K562 (cell line): ENCODE measurements around the gene SGK1. TPM values are rescaled to one million over a fixed set of nuclear protein-coding genes. Genes with fewer than 3 reads are reported as not detected.

Experiments
- ATAC-seq: fragments of 200-7000 bp; cut with Tn5 transposase; 3 replicates; pipeline ENCODE4 v1.9.1; 2020; ENCODE audit warnings: moderate library complexity
- BruUV-seq: library from RNA; stranded (reverse); fragments of 400-500 nt; replicated peaks from 2 replicates; lab custom pipeline; 2021; lab: Mats Ljungman, UMichigan
- CTCF ChIA-PET: fragments of 300-600 bp; formaldehyde crosslinking; extraction: SDS; loops from one replicate; lab custom pipeline; 2021; ENCODE audit warnings: low intra/inter-chr PET ratio; lab: Yijun Ruan, JAX
- POLR2A ChIA-PET: fragments of 300-600, 350-650 bp; sonication (Branson Sonifier 250); formaldehyde crosslinking; extraction: SDS; loops from one replicate; lab custom pipeline; 2021; ENCODE audit warnings: antibody characterized with exemption, inconsistent platforms; lab: Yijun Ruan, JAX
- DNase-seq, 4 experiments: peaks; one replicate each; pipeline versions ENCODE4 v3.0.0 to v3.0.0-alpha.2; 2011 to 2018; ENCODE audit warnings: low spot score in 3 of 4, mixed read lengths in 3 of 4; ENCODE audit errors: extremely low read depth in 1 of 4
- FAIRE-seq: peaks from 2 replicates; lab custom pipeline; 2011; peaks lifted over from hg19 to GRCh38; lab: Jason Lieb, UNC
- H2AFZ ChIP-seq: 2 replicates; pipeline ENCODE4 v1.6.0; 2011; ENCODE audit warnings: low read depth, low read length, control low read depth, inconsistent platforms
- H3K27ac ChIP-seq: fragments of 200-600 bp; 3 replicates; pipeline ENCODE4 v1.8.0; 2011; ENCODE audit warnings: low read depth, mild to moderate bottlenecking, control low read depth, inconsistent platforms, low read length, moderate library complexity, mixed read lengths; ENCODE audit errors: extremely low read depth
- H3K27me3 ChIP-seq, 2 experiments: fragments of 300-600 bp in 1 of 2; 2 replicates in 1 of 2; 3 replicates in 1 of 2; pipeline versions ENCODE4 v1.6.0 to v1.8.0; 2011; ENCODE audit warnings: inconsistent platforms in 2 of 2, low read length in 2 of 2, mild to moderate bottlenecking in 1 of 2, mixed read lengths in 1 of 2, moderate library complexity in 1 of 2; ENCODE audit not compliant: control insufficient read depth in 2 of 2, insufficient read depth in 2 of 2
- H3K36me3 ChIP-seq: fragments of 300-600 bp; 3 replicates; pipeline ENCODE4 v1.8.0; 2011; ENCODE audit warnings: mild to moderate bottlenecking, low read length, inconsistent platforms; ENCODE audit not compliant: control insufficient read depth, insufficient read depth
- H3K4me1 ChIP-seq, 2 experiments: fragments of 200-600 bp in 1 of 2; replicated peaks in 1 of 2; 2 replicates in 1 of 2; 3 replicates in 1 of 2; pipeline versions ENCODE4 v1.5.1 to v1.8.0; 2011; ENCODE audit warnings: inconsistent platforms in 2 of 2, low read length in 2 of 2, mild to moderate bottlenecking in 1 of 2, mixed read lengths in 1 of 2, moderate library complexity in 1 of 2; ENCODE audit not compliant: control insufficient read depth in 2 of 2, insufficient read depth in 2 of 2
- H3K4me2 ChIP-seq: 2 replicates; pipeline ENCODE4 v1.6.1; 2011; ENCODE audit warnings: low read length, control low read depth, inconsistent platforms, mixed read lengths; ENCODE audit not compliant: insufficient read depth
- H3K4me3 ChIP-seq: fragments of 200-600 bp; sonication (generic), shearing (Covaris generic); 2 replicates; pipeline ENCODE4 v1.5.1; 2016; ENCODE audit warnings: control low read depth, inconsistent platforms
- H3K79me2 ChIP-seq: fragments of 200-600 bp; 3 replicates; pipeline ENCODE4 v1.8.0; 2011; ENCODE audit warnings: low read length, inconsistent platforms; ENCODE audit not compliant: control insufficient read depth, insufficient read depth
- H3K9ac ChIP-seq, 2 experiments: 2 replicates each; pipeline versions ENCODE4 v1.6.0 to v1.6.1; 2011; ENCODE audit warnings: low read depth in 2 of 2, low read length in 2 of 2, control low read depth in 1 of 2, inconsistent platforms in 1 of 2, mild to moderate bottlenecking in 1 of 2, mixed read lengths in 1 of 2; ENCODE audit not compliant: insufficient read depth in 1 of 2
- H3K9me1 ChIP-seq: one replicate; pipeline ENCODE4 v1.6.0; 2011; ENCODE audit warnings: inconsistent platforms, mild to moderate bottlenecking, low read length, moderate library complexity; ENCODE audit not compliant: control insufficient read depth, insufficient read depth
- H3K9me3 ChIP-seq: replicated peaks from 2 replicates; pipeline ENCODE4 v1.5.1; 2011; ENCODE audit warnings: low read depth, low read length, inconsistent platforms; ENCODE audit not compliant: control insufficient read depth, insufficient read depth
- H4K20me1 ChIP-seq: replicated peaks from 2 replicates; pipeline ENCODE4 v1.6.1; 2011; ENCODE audit warnings: low read length, inconsistent platforms, mixed read lengths; ENCODE audit not compliant: control insufficient read depth, insufficient read depth
- ARNT ChIP-seq, 2 experiments: fragments of 450-650 bp; IDR thresholded peaks; 2 replicates each; pipeline ENCODE4 v1.6.1; 2016; ENCODE audit warnings: mild to moderate bottlenecking in 1 of 2
- ELF4 ChIP-seq: fragments of 450-650 bp; formaldehyde crosslinking; IDR thresholded peaks from 2 replicates; pipeline ENCODE4 v1.4.0; 2022; ENCODE audit warnings: missing genetic modification characterization
- FOS ChIP-seq: IDR thresholded peaks from 3 replicates; pipeline ENCODE4 v1.6.1; 2011; ENCODE audit not compliant: insufficient read length; ENCODE audit errors: extremely low read depth
- MAFF ChIP-seq: IDR thresholded peaks from 2 replicates; pipeline ENCODE4 v1.6.1; 2012; ENCODE audit warnings: low read length, improper control_type of control experiment
- MAFK ChIP-seq: IDR thresholded peaks from 2 replicates; pipeline ENCODE4 v1.6.1; 2011; ENCODE audit warnings: low read length, improper control_type of control experiment
- MCM2 ChIP-seq: fragments of 450-650 bp; IDR thresholded peaks from 2 replicates; pipeline ENCODE4 v1.6.1; 2017; ENCODE audit warnings: low read depth, mild to moderate bottlenecking
- OTX1 ChIP-seq: fragments of 450-650 bp; formaldehyde crosslinking; IDR thresholded peaks from 2 replicates; pipeline ENCODE4 v1.4.0; 2022; ENCODE audit warnings: mild to moderate bottlenecking
- POLR3A ChIP-seq: IDR thresholded peaks from 2 replicates; pipeline ENCODE4 v1.6.1; 2011; ENCODE audit warnings: borderline replicate concordance, mild to moderate bottlenecking, moderate library complexity; ENCODE audit not compliant: insufficient read length, insufficient read depth; ENCODE audit errors: extremely low read depth
- RAD51 ChIP-seq: fragments of 450-650 bp; IDR thresholded peaks from 2 replicates; pipeline ENCODE4 v1.7.1; 2016; ENCODE audit warnings: low read depth, mild to moderate bottlenecking, borderline replicate concordance
- SMARCE1 ChIP-seq: fragments of 450-650 bp; IDR thresholded peaks from 2 replicates; pipeline ENCODE4 v1.7.1; 2016; ENCODE audit warnings: mild to moderate bottlenecking
- STAG1 ChIP-seq: sonication (generic); formaldehyde crosslinking; IDR thresholded peaks from 2 replicates; pipeline ENCODE4 v1.5.0; 2020; ENCODE audit warnings: missing genetic modification reagents, borderline replicate concordance
- TCF3 ChIP-seq: sonication (generic); formaldehyde crosslinking; IDR thresholded peaks from 2 replicates; pipeline ENCODE4 v1.4.0; 2020; ENCODE audit warnings: mild to moderate bottlenecking, missing genetic modification reagents
- XRCC3 ChIP-seq: fragments of 450-650 bp; IDR thresholded peaks from 2 replicates; pipeline ENCODE4 v1.6.1; 2017; ENCODE audit warnings: mild to moderate bottlenecking, moderate library complexity
- ZC3H8 ChIP-seq: fragments of 450-650 bp; IDR thresholded peaks from 2 replicates; pipeline ENCODE4 v1.6.1; 2017
- ZNF143 ChIP-seq: sonication (generic); formaldehyde crosslinking; IDR thresholded peaks from 2 replicates; pipeline ENCODE4 v1.9.0; 2022; ENCODE audit warnings: mild to moderate bottlenecking, missing genetic modification reagents
- ZNF23 ChIP-seq: fragments of 250-450 bp; sonication (Bioruptor Pico); IDR thresholded peaks from 2 replicates; pipeline ENCODE4 v1.4.0; 2020; ENCODE audit warnings: mild to moderate bottlenecking
- ZNF24 ChIP-seq: fragments of 450-650 bp; IDR thresholded peaks from 2 replicates; pipeline ENCODE4 v1.6.1; 2016
- WGBS: fragments of 100-300 bp; shearing (Covaris generic); methylation state at CpG from one replicate; pipeline ENCODE4 v1.1.6; 2016; ENCODE audit warnings: low coverage, mixed read lengths; ENCODE audit not compliant: insufficient coverage; ENCODE audit errors: missing lambda C conversion rate; 5-methylcytosine and 5-hydroxymethylcytosine counted together
- in situ Hi-C: fragments of 300-500 bp; cut with MboI; formaldehyde crosslinking; loops from 4 replicates; pipeline ENCODE4 v1.15.0; 2018; ENCODE audit warnings: inconsistent platforms, mixed read lengths
- intact Hi-C: fragments of 100-400 bp; cut with micrococcal nuclease; formaldehyde crosslinking; loops from 2 replicates; pipeline ENCODE4 v1.14.2; 2022
- polyA plus RNA-seq, 8 experiments: library from polyadenylated mRNA; depleted of rRNA in 4 of 8; stranded (reverse) in 5 of 8; unstranded in 3 of 8; fragments of >200 nt; fragmentation: Nextera tagmentation in 2 of 8; fragmentation: Illumina TruSeq in 1 of 8; extraction: Ambion mirVana in 2 of 8; extraction: Trizol in 1 of 8; gene quantifications; 2 replicates each; pipeline versions ENCODE4 v1.2.1 to v1.2.3, GENCODE V29; 2011 to 2014; ENCODE audit warnings: inconsistent platforms in 1 of 8, missing spikeins in 1 of 8
- total RNA-seq, 7 experiments: library from RNA; depleted of rRNA in 6 of 7; stranded (reverse); fragments of >200 nt in 6 of 7; fragmentation: Illumina TruSeq in 2 of 7; extraction: Trizol in 2 of 7; gene quantifications; 2 replicates each; pipeline versions ENCODE4 v1.2.1 to v1.2.3, GENCODE V29; 2011 to 2021; ENCODE audit warnings: low replicate concordance in 1 of 7
- TF ChIP-seq, protein P1 (sequence below), 2 experiments: fragments of 450-650 bp; IDR thresholded peaks; 2 replicates each; pipeline ENCODE4 v1.6.1; 2018; ENCODE audit warnings: mild to moderate bottlenecking in 2 of 2, low read depth in 1 of 2; ENCODE audit not compliant: partially characterized antibody in 2 of 2

Gene SGK1
- total and polyA plus RNA-seq, 9 of the 15 experiments (the other 6 are each of a cell fraction or from before 2014, with no cell fraction given), result 3.5 to 7.2 (median 3.9) TPM

- Histone ChIP-seq H3K4me3 (no peak overlapping the region), H3K79me2 (no peaks in the 10 kb centered on the region), H3K27me3 (no peaks in the 10 kb centered on the region), H3K4me1 (no peaks in the 10 kb centered on the region; a peak in 1 of 5 replicates), H3K27ac (no peak overlapping the region), H3K4me2 (no peak overlapping the region), H3K9me1 (no peaks in the 10 kb centered on the region), H3K9me3 (no peaks in the 10 kb centered on the region), H4K20me1 (no peaks in the 10 kb centered on the region), H3K9ac (no peak overlapping the region), H2AFZ (no peak overlapping the region), H3K36me3 (no peaks in the 10 kb centered on the region)
- no peak for ATAC-seq
- POLR2A ChIA-PET, result interaction anchor here (0.6 to 2.5 kb wide), 3 partner anchors 9 to 26 kb away, joined by 3 to 20 read pairs (median 3); partner anchors contain the start of gene SGK1
- TF ChIP-seq, protein P1, sequence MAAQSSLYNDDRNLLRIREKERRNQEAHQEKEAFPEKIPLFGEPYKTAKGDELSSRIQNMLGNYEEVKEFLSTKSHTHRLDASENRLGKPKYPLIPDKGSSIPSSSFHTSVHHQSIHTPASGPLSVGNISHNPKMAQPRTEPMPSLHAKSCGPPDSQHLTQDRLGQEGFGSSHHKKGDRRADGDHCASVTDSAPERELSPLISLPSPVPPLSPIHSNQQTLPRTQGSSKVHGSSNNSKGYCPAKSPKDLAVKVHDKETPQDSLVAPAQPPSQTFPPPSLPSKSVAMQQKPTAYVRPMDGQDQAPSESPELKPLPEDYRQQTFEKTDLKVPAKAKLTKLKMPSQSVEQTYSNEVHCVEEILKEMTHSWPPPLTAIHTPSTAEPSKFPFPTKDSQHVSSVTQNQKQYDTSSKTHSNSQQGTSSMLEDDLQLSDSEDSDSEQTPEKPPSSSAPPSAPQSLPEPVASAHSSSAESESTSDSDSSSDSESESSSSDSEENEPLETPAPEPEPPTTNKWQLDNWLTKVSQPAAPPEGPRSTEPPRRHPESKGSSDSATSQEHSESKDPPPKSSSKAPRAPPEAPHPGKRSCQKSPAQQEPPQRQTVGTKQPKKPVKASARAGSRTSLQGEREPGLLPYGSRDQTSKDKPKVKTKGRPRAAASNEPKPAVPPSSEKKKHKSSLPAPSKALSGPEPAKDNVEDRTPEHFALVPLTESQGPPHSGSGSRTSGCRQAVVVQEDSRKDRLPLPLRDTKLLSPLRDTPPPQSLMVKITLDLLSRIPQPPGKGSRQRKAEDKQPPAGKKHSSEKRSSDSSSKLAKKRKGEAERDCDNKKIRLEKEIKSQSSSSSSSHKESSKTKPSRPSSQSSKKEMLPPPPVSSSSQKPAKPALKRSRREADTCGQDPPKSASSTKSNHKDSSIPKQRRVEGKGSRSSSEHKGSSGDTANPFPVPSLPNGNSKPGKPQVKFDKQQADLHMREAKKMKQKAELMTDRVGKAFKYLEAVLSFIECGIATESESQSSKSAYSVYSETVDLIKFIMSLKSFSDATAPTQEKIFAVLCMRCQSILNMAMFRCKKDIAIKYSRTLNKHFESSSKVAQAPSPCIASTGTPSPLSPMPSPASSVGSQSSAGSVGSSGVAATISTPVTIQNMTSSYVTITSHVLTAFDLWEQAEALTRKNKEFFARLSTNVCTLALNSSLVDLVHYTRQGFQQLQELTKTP (IDR thresholded peaks at IDR 0.05; ENCODE audit: low read depth in 1 of 2, partially characterized antibody in 2 of 2), result no peak
- TF ChIP-seq ZC3H8 (no peak), MCM2 (no peak), ZNF143 (no peak), MAFK (no peak), STAG1 (no peak), ZNF24 (no peak), RAD51 (no peak), ELF4 (CRISPR knock-in tag) (no peak), ZNF23 (CRISPR knock-in tag) (no peak), FOS (no peak), XRCC3 (no peak), MAFF (no peak), TCF3 (CRISPR knock-in tag) (no peak), OTX1 (no peak), POLR3A (no peak), ARNT (IDR thresholded peaks at IDR 0.05) (no peak), SMARCE1 (no peak)
- 65% methylated on average over 5 of the region's 5 CpGs for WGBS
- no peak for FAIRE-seq
- intact Hi-C loops (no loop called here), in situ Hi-C loops (no loop called here)
- no TSS peak for BruUV-seq
- DNase-seq, result no peak
- CTCF ChIA-PET, result no interaction called here
Measured at GRCh38 chr6:134307870-134308269, 10.0 kb downstream of the SGK1 start.
